Stimulated activated naive CD8-positive, alpha-beta T cell treated with anti-CD3 and anti-CD28 coated beads, Interleukin-15, amount 100 ng/mL, for 72 hours (primary cell): ENCODE results near the gene TNFRSF6B.
"Not testable (repeated sequence)": the region's sequence is repeated elsewhere in the genome, so short reads cannot be mapped to it uniquely, and the experiment has no call there.

Experiments
- ATAC-seq: fragments of 150-1000 bp; cut with Tn5 transposase; 2 replicates; pipeline ENCODE4 v1.10.0; 2021; ENCODE audit warnings: mild to moderate bottlenecking, moderate library complexity
- DNase-seq, 2 donors: peaks; one replicate each; pipeline ENCODE4 v3.0.0; 2021 to 2022
- H3K27ac Mint-ChIP-seq, 2 donors: one replicate each; pipeline ENCODE4 v1.8.0; 2022; ENCODE audit warnings: mild to moderate bottlenecking in 2 of 2, mixed read lengths in 2 of 2, moderate library complexity in 2 of 2
- H3K27me3 Mint-ChIP-seq: one replicate; pipeline ENCODE4 v1.8.0; 2022; ENCODE audit warnings: mixed read lengths
- H3K4me1 Mint-ChIP-seq: one replicate; pipeline ENCODE4 v1.8.0; 2022; ENCODE audit warnings: mild to moderate bottlenecking, mixed read lengths
- H3K4me3 Mint-ChIP-seq, 2 donors: one replicate each; pipeline ENCODE4 v1.8.0; 2022; ENCODE audit warnings: mild to moderate bottlenecking in 2 of 2, mixed read lengths in 2 of 2, moderate library complexity in 1 of 2
- H3K9me3 Mint-ChIP-seq, 2 donors: one replicate each; pipeline ENCODE4 v1.8.0; 2022; ENCODE audit warnings: mixed read lengths in 2 of 2

TNFRSF6B gene

GRCh38 chr20:63705232-63706026 is 9.0 kb downstream of the TNFRSF6B start:
- no peaks in the 10 kb centered on the region for H3K9me3 Mint-ChIP-seq
- H3K27ac Mint-ChIP-seq, result peak overlapping the region in 1 of 2 donors; percentile 4
- DNase-seq, result no peak
- no peak for ATAC-seq
- H3K4me3 Mint-ChIP-seq, result peak overlapping the region in 1 of 2 donors; percentile 46
- no peaks in the 10 kb centered on the region for H3K27me3 Mint-ChIP-seq
- peaks cover 53% of the 10 kb centered on the region for H3K4me1 Mint-ChIP-seq

DNA sequence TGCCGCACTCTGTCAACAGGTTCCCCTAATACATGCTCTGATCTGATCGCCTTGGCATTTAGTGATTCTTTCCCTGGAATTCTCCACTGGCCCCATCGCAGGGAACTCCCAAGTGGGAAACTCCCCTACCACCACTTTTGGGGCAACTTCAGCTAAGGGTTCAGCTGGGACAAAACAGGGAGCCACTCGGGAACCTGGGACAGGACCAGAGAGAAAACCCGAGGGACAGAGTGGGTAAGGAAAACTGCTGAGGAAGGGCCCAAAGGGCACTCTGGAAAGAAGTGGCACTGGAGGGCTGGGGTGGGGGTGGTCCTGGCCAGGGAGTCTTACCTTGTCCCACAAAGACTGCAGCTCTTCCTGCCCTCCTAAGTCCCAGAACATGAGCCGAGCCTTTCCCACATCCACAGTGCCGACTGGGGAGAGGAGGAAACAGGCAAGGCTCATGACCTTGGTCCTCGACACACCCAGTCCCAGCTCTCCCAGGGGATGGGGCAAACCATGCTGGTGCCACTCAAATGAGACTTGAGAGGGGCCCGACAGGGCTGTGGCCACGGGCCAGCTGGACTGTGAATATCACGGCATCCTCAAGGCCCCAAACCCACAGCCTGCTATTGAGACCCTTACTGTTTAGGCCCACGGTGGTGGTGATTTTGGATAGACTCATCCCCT is 9.7 kb downstream of the TNFRSF6B start:
- ATAC-seq, result no peak
- Mint-ChIP-seq H3K9me3 (no peaks in the 10 kb centered on the region), H3K4me1 (peaks cover 56% of the 10 kb centered on the region), H3K27ac (peak overlapping the region; percentile 83 to 87), H3K27me3 (no peaks in the 10 kb centered on the region), H3K4me3 (peak overlapping the region; percentile 89 to 94)
- no peak for DNase-seq

- ATAC-seq (peak; percentile 65), DNase-seq (peak; percentile 60 to 63)
- Mint-ChIP-seq H3K27ac (peak overlapping the region; percentile 83 to 87), H3K9me3 (no peaks in the 10 kb centered on the region), H3K4me1 (peaks cover 63% of the 10 kb centered on the region), H3K4me3 (peak overlapping the region; percentile 89 to 94), H3K27me3 (no peaks in the 10 kb centered on the region)
These were observed 10.6 kb downstream of the TNFRSF6B start for GRCh38 chr20:63706852-63707557.

- peaks cover 70% of the 10 kb centered on the region for H3K4me1 Mint-ChIP-seq
- H3K27ac Mint-ChIP-seq, result peak within 1 kb of the TSS; percentile 87 to 88
- DNase-seq, result peak; percentile 82 to 90
- peak; percentile 91 for ATAC-seq
- peak within 1 kb of the TSS; percentile 90 to 94 for H3K4me3 Mint-ChIP-seq
- no peaks in the 10 kb centered on the region for H3K27me3 Mint-ChIP-seq
- peaks cover 0 to 6% of the 10 kb centered on the region in 2 donors for H3K9me3 Mint-ChIP-seq
These were observed 11.3 kb downstream of the TNFRSF6B start, which contains the start of the genes ARFRP1 and ZGPAT for GRCh38 chr20:63707558-63708300. Gene ARFRP1 (minus strand): TSS chr20:63707976. CDS start chr20:63707091, 885 bp downstream. Gene ZGPAT (plus strand): TSS chr20:63708039. CDS start chr20:63708581, 542 bp downstream.

GRCh38 chr20:63708301-63709148 is 12.1 kb downstream of the TNFRSF6B start:
- no peaks in the 10 kb centered on the region for H3K27me3 Mint-ChIP-seq
- peak; percentile 20 for ATAC-seq
- H3K27ac Mint-ChIP-seq, result peak overlapping the region; percentile 64 to 88
- peak overlapping the region; percentile 89 to 90 for H3K4me3 Mint-ChIP-seq
- peaks cover 70% of the 10 kb centered on the region for H3K4me1 Mint-ChIP-seq
- peak in 1 of 2 donors; percentile 15 for DNase-seq
- H3K9me3 Mint-ChIP-seq, result peaks cover 0 to 6% of the 10 kb centered on the region in 2 donors

DNA sequence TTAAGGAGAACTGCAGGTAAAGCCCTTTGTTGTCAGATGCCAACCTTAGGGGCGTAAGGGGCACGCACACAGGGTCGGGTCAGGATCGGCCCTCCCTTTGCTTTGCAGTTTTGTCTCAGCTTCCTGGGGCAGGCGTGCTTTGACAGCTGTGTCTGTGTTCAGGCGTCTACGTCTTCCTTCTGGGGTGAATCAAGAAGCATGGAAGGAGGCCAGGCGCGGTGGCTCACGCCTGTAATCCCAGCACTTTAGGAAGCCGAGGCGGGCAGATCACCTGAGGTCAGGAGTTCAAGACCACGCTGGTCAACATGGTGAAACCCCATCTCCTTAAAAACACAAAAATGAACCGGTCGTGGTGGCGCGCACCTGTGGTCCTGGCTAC is 12.7 kb downstream of the TNFRSF6B start:
- peaks cover 65% of the 10 kb centered on the region for H3K4me1 Mint-ChIP-seq
- DNase-seq (no peak), ATAC-seq (no peak)
- peaks cover 0 to 6% of the 10 kb centered on the region in 2 donors for H3K9me3 Mint-ChIP-seq
- H3K4me3 Mint-ChIP-seq, result peak overlapping the region; percentile 89 to 90
- H3K27ac Mint-ChIP-seq, result no peak overlapping the region
- H3K27me3 Mint-ChIP-seq, result no peaks in the 10 kb centered on the region

- no peaks in the 10 kb centered on the region for H3K27me3 Mint-ChIP-seq
- peaks cover 6 to 10% of the 10 kb centered on the region in 2 donors for H3K9me3 Mint-ChIP-seq
- DNase-seq, result no peak
- peak overlapping the region in 1 of 2 donors; percentile 19 for H3K27ac Mint-ChIP-seq
- peak overlapping the region in 1 of 2 donors; percentile 48 for H3K4me3 Mint-ChIP-seq
- ATAC-seq, result no peak
- H3K4me1 Mint-ChIP-seq, result peaks cover 57% of the 10 kb centered on the region
These were observed 14.7 kb downstream of the TNFRSF6B start for GRCh38 chr20:63711085-63711645.

DNA sequence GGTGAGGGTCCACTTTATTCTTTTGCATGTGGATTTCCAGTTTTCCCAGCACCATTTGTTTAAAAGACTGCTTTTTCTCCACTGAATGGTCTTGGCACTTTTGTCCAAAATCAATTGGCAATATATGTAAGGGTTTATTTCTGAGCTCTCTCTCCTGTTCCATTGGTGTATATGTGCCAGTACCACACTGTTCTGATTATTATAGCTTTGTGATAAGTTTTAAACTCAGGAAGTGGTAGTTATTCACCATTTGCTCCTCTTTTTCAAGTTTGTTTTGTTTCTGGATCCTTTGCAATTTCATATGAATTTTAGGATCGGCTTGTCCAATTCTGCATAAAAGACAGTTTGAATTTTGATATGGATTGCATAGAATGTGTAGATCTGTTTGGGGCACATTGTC is 15.7 kb downstream of the TNFRSF6B start:
- H3K4me1 Mint-ChIP-seq, result peaks cover 59% of the 10 kb centered on the region
- peaks cover 6 to 12% of the 10 kb centered on the region in 2 donors for H3K9me3 Mint-ChIP-seq
- no peaks in the 10 kb centered on the region for H3K27me3 Mint-ChIP-seq
- DNase-seq (no peak), ATAC-seq (no peak)
- no peak overlapping the region for H3K27ac Mint-ChIP-seq
- H3K4me3 Mint-ChIP-seq, result no peak overlapping the region

DNA sequence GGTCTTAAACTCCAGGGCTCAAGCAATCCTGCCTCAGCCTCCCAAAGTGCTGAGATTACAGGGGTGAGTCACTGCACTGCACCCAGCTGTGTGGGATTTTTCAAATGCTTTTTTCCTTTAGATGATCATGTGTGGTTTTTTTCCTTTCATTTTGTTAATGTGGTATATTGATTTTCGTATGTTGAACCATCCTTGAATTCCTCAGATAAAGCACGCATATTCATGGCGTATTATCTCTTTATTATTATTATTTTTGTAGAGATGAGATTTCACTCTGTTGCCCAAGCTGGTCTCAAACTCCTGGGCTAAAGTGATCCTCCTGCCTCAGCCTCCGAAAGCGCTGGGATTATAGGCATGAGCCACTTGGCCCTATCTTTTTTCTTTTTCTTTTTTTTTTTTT is 18.4 kb downstream of the TNFRSF6B start:
- Mint-ChIP-seq H3K4me3 (no peak overlapping the region), H3K27ac (no peak overlapping the region), H3K4me1 (peaks cover 50% of the 10 kb centered on the region), H3K9me3 (peaks cover 13 to 20% of the 10 kb centered on the region in 2 donors), H3K27me3 (no peaks in the 10 kb centered on the region)
- DNase-seq, result no peak
- ATAC-seq, result no peak

- Mint-ChIP-seq H3K27ac (no peak overlapping the region), H3K27me3 (no peaks in the 10 kb centered on the region), H3K4me3 (no peak overlapping the region), H3K9me3 (peaks cover 11 to 20% of the 10 kb centered on the region in 2 donors), H3K4me1 (peaks cover 45% of the 10 kb centered on the region)
- no peak for ATAC-seq
- DNase-seq, result no peak
These were observed 22.5 kb downstream of the TNFRSF6B start for GRCh38 chr20:63718996-63719395.

- H3K27me3 Mint-ChIP-seq, ATAC-seq, H3K4me3 Mint-ChIP-seq, DNase-seq: not testable (repeated sequence)
- peak overlapping the region in 1 of 2 donors; percentile 52 for H3K27ac Mint-ChIP-seq
- peaks cover 21% of the 10 kb centered on the region for H3K4me1 Mint-ChIP-seq
- H3K9me3 Mint-ChIP-seq, result peaks cover 16% of the 10 kb centered on the region in 2 donors
These were observed 26.6 kb downstream of the TNFRSF6B start for GRCh38 chr20:63722967-63723622.

GRCh38 chr20:63730189-63730733 is 33.8 kb downstream of the TNFRSF6B start:
- not testable (repeated sequence) for ATAC-seq, H3K4me3 Mint-ChIP-seq, H3K27me3 Mint-ChIP-seq, H3K9me3 Mint-ChIP-seq, H3K4me1 Mint-ChIP-seq, DNase-seq
- peak overlapping the region in 1 of 2 donors; percentile 42 for H3K27ac Mint-ChIP-seq

DNA sequence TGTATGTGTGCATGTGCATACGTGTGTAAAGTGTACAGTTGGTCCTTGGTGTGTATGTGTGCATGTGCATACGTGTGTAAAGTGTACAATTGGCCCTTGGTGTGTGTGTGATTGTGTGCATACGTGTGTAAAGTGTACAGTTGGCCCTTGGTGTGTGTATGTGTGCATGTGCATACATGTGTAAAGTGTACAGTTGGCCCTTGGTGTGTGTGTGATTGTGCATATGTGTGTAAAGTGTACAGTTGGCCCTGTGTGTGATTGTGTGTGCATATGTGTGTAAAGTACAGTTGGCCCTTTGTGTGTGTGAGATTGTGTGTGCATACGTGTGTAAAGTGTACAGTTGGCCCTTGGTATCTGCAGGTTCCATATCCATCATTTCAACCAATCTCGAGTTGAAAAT is 35.0 kb downstream of the TNFRSF6B start:
- H3K9me3 Mint-ChIP-seq, result peaks cover 0 to 4% of the 10 kb centered on the region in 2 donors
- no peak overlapping the region for H3K4me3 Mint-ChIP-seq
- no peak for ATAC-seq

More for the DNA sequence above, 35.0 kb downstream of the TNFRSF6B start:
- H3K4me1 Mint-ChIP-seq, result peaks cover 15% of the 10 kb centered on the region
- H3K27ac Mint-ChIP-seq, result no peak overlapping the region
- H3K27me3 Mint-ChIP-seq, result no peaks in the 10 kb centered on the region
- no peak for DNase-seq
